Activated CD4-positive, alpha-beta memory T cell treated with anti-CD3 and anti-CD28 coated beads for 36 hours (primary cell): ENCODE data around the gene NUDT7. TPM values are rescaled to one million over a fixed set of nuclear protein-coding genes. Genes with fewer than 3 reads are reported as not detected.
A peak's percentile ranks its signal among the peaks of the same experiment; 100 is the strongest.

Experiments
- CTCF ChIA-PET: fragments of 350-600 bp; sonication (Branson Sonifier 250); formaldehyde crosslinking; loops from one replicate; lab custom pipeline; 2021; ENCODE audit warnings: antibody characterized with exemption, inconsistent platforms; lab: Charles Lee
- POLR2A ChIA-PET: fragments of 350-600 bp; sonication (Branson Sonifier 250); formaldehyde crosslinking; loops from one replicate; lab custom pipeline; 2021; ENCODE audit warnings: antibody characterized with exemption; lab: Charles Lee
- DNase-seq: peaks from one replicate; pipeline ENCODE4 v3.0.0-alpha.2; 2020
- H3K27ac Mint-ChIP-seq: one replicate; pipeline ENCODE4 v1.8.0; 2021; ENCODE audit warnings: mixed read lengths
- H3K27me3 Mint-ChIP-seq: one replicate; pipeline ENCODE4 v1.8.0; 2021; ENCODE audit warnings: mixed read lengths
- H3K36me3 Mint-ChIP-seq: one replicate; pipeline ENCODE4 v1.8.0; 2021; ENCODE audit warnings: mixed read lengths
- H3K4me1 Mint-ChIP-seq: one replicate; pipeline ENCODE4 v1.8.0; 2021; ENCODE audit warnings: low read depth, mixed read lengths
- H3K4me3 Mint-ChIP-seq: one replicate; pipeline ENCODE4 v1.8.0; 2021; ENCODE audit warnings: mild to moderate bottlenecking, mixed read lengths
- H3K9me3 Mint-ChIP-seq: one replicate; pipeline ENCODE4 v1.8.0; 2021; ENCODE audit warnings: mixed read lengths
- intact Hi-C: fragments of 100-400 bp; cut with micrococcal nuclease; formaldehyde crosslinking; loops from one replicate; pipeline ENCODE4 v1.15.1; 2023
- total RNA-seq, 2 experiments: library from RNA; stranded (reverse); gene quantifications; one replicate each; pipeline ENCODE4 v1.2.3, GENCODE V29; 2021

The NUDT7 gene
- 10 to 100 TPM in 1 of 2 experiments, 1 to 10 TPM in 1; 8.2 to 10.1 TPM for total RNA-seq

DNA sequence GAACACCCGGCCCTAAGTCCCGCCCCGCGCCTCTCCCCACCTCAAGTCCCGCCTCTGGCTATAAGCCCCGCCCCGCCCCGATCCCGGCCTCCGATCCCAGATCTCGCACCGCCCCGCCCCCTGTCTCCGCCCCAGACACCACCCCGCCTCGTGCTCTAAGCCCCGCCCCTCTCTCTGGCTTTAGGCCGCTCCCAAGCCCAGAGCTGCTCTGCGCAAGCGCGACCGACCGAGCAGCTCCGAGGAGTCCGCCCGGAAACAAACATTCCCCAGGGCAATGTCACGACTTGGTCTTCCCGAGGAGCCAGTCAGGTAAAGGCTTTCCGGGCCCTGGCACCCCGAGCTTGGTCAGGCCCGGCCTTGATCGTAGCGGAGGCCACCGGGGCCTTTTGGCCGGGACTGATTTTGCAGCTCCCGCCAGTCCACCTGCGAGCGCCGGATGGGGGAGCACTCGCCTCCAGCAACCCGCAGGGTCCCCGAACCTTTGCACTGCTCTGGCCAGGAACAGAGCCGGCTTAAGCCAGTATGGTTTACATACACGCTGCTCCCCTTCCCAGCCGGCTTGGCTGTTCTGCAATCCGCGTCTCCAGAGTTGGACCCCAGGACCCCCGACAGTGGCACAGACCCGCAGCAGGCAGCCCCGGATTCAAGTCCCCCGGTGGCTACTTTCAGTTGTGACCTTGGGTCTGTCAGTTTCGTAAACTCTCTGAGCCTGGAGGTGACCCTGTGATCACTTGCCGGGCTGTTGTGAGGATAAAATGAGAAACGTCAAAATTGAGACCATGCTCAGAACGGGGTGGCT is at the start of gene NUDT7:
NUDT7 (plus strand) TSS at position 206 of the 799 bp plus-strand sequence; CDS start at position 275, 69 bp downstream.
- Mint-ChIP-seq H3K27me3 (no peaks in the 10 kb centered on the region), H3K27ac (peak within 1 kb of the TSS; percentile 79), H3K36me3 (peaks cover 14% of the 10 kb centered on the region), H3K4me1 (peaks cover 13% of the 10 kb centered on the region), H3K9me3 (peaks cover 6% of the 10 kb centered on the region), H3K4me3 (peak within 1 kb of the TSS; percentile 81)
- CTCF ChIA-PET = interaction anchor here (0.7 to 1.2 kb wide), 5 partner anchors 9 to 281 kb away, joined by 3 to 4 read pairs (median 3); no protein-coding TSS in a partner anchor
- POLR2A ChIA-PET = interaction anchor here (0.6 to 0.8 kb wide), 2 partner anchors 10 to 49 kb away, joined by 3 to 5 read pairs; no protein-coding TSS in a partner anchor
- intact Hi-C loops = loop anchor here (1.0 to 5.0 kb wide), 4 partner anchors 14 to 532 kb away; partner anchors contain the start of genes VAT1L and WWOX
- peak; percentile 98 for DNase-seq

DNA sequence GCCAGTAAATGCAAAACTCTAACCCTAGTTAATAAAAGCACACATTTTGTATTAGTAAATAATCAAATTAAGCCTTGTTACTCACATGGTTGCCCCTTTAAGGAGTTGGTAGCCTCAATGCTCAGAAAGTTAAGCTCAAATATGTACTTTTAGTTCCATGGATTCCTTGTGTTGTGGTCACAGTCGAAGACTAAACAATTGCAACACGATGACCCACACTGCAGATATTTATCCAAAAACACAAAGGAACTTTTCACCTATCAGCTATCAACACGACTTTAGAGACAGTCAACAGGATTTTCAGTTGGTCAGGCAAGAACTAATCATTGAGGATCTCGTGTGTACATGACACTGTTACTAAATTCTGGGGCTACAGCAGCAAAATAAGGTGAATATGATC is 47.4 kb upstream of the NUDT7 start:
- POLR2A ChIA-PET = no interaction called here
- H3K4me3 Mint-ChIP-seq = no peak overlapping the region
- CTCF ChIA-PET = interaction anchor here (0.9 to 5.3 kb wide), 7 partner anchors 12 to 328 kb away, joined by 3 to 38 read pairs (median 6); no protein-coding TSS in a partner anchor
- peaks cover 8% of the 10 kb centered on the region for H3K27me3 Mint-ChIP-seq
- no peak for DNase-seq
- H3K36me3 Mint-ChIP-seq = no peaks in the 10 kb centered on the region
- intact Hi-C loops = loop anchor here (1.0 to 10.0 kb wide), 5 partner anchors 112 to 438 kb away; partner anchors contain the start of genes VAT1L and WWOX
- no peak overlapping the region for H3K27ac Mint-ChIP-seq
- H3K9me3 Mint-ChIP-seq = no peaks in the 10 kb centered on the region
- no peaks in the 10 kb centered on the region for H3K4me1 Mint-ChIP-seq

DNA sequence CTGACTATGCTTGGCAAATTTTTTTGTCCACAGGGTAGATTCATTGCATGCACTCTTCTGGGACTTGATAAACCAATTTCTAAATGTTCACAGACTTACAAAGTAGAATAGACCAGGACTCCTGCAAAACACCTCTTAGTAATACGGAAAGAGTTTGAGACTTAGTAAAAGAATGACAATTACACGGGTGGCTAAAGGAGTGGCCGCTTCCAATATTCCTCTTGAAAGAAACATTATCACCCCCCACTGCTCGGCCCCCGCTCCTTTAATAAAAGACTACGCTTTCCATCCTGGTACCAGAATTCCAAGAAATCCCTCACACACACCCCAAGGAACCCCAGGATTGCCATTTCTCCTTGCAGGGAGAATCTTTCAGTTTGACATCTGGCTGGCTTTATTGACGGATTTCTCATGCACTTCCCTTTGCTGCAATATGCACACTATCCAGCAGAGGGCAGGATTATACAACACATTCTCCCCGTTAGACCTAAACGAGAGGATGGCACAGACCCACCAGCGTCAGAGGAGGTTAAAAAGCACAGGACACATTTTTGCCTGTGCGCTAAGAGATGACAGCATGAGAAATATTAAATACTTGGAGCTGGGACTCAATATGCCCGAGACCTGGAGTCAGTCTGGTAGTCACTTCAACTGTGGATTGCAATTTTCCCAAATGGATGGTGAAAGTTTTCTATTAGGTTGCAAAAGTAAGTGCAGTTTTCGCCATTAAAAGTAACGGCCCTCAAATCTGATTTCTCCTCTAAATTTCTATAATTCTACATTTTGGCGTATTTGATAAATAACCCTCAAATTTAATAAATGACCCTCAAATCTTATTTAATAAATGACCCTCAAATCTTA is 46.6 kb upstream of the NUDT7 start:
- no peak overlapping the region for H3K4me3 Mint-ChIP-seq
- intact Hi-C loops = loop anchor here (1.0 to 10.0 kb wide), 5 partner anchors 112 to 438 kb away; partner anchors contain the start of genes VAT1L and WWOX
- peak; percentile 70 for DNase-seq
- ChIA-PET POLR2A (no interaction called here), CTCF (interaction anchor here (0.6 to 5.3 kb wide), 8 partner anchors 11 to 327 kb away, joined by 3 to 38 read pairs (median 6); no protein-coding TSS in a partner anchor)
- H3K27me3 Mint-ChIP-seq = peaks cover 8% of the 10 kb centered on the region
- H3K4me1 Mint-ChIP-seq = no peaks in the 10 kb centered on the region
- no peaks in the 10 kb centered on the region for H3K36me3 Mint-ChIP-seq
- no peaks in the 10 kb centered on the region for H3K9me3 Mint-ChIP-seq
- H3K27ac Mint-ChIP-seq = no peak overlapping the region

GRCh38 chr16:77677129-77677528 is 45.2 kb upstream of the NUDT7 start:
- Mint-ChIP-seq H3K4me1 (no peaks in the 10 kb centered on the region), H3K27ac (no peak overlapping the region), H3K9me3 (no peaks in the 10 kb centered on the region), H3K36me3 (no peaks in the 10 kb centered on the region), H3K27me3 (peaks cover 8% of the 10 kb centered on the region), H3K4me3 (no peak overlapping the region)
- POLR2A ChIA-PET = no interaction called here
- intact Hi-C loops = loop anchor here (5.0 to 10.0 kb wide), 3 partner anchors 110 to 440 kb away; partner anchors contain the start of genes VAT1L and WWOX
- CTCF ChIA-PET = interaction anchor here (1.0 to 5.3 kb wide), 4 partner anchors 293 to 557 kb away, joined by 5 to 38 read pairs (median 8); no protein-coding TSS in a partner anchor
- no peak for DNase-seq

- H3K27ac Mint-ChIP-seq = no peak overlapping the region
- no peaks in the 10 kb centered on the region for H3K36me3 Mint-ChIP-seq
- H3K9me3 Mint-ChIP-seq = no peaks in the 10 kb centered on the region
- POLR2A ChIA-PET = no interaction called here
- H3K4me1 Mint-ChIP-seq = no peaks in the 10 kb centered on the region
- H3K27me3 Mint-ChIP-seq = peaks cover 11% of the 10 kb centered on the region
- no peak for DNase-seq
- intact Hi-C loops = loop anchor here (5.0 to 10.0 kb wide), 3 partner anchors 108 to 442 kb away; partner anchors contain the start of genes VAT1L and WWOX
- CTCF ChIA-PET = interaction anchor here (5.3 kb wide), 1 partner anchor 323 kb away, joined by 38 read pairs; no protein-coding TSS in a partner anchor
- no peak overlapping the region for H3K4me3 Mint-ChIP-seq
These were observed 42.9 kb upstream of the NUDT7 start for GRCh38 chr16:77679391-77679790.

GRCh38 chr16:77679901-77680300 is 42.4 kb upstream of the NUDT7 start:
- DNase-seq = no peak
- H3K4me1 Mint-ChIP-seq = no peaks in the 10 kb centered on the region
- ChIA-PET CTCF (no interaction called here), POLR2A (no interaction called here)
- no peak overlapping the region for H3K4me3 Mint-ChIP-seq
- peaks cover 11% of the 10 kb centered on the region for H3K27me3 Mint-ChIP-seq
- H3K36me3 Mint-ChIP-seq = no peaks in the 10 kb centered on the region
- intact Hi-C loops = loop anchor here (5.0 to 10.0 kb wide), 3 partner anchors 107 to 443 kb away; partner anchors contain the start of genes VAT1L and WWOX
- H3K9me3 Mint-ChIP-seq = no peaks in the 10 kb centered on the region
- no peak overlapping the region for H3K27ac Mint-ChIP-seq

- peaks cover 11% of the 10 kb centered on the region for H3K27me3 Mint-ChIP-seq
- ChIA-PET CTCF (no interaction called here), POLR2A (no interaction called here)
- intact Hi-C loops = no loop called here
- no peak overlapping the region for H3K4me3 Mint-ChIP-seq
- no peak overlapping the region for H3K27ac Mint-ChIP-seq
- no peaks in the 10 kb centered on the region for H3K4me1 Mint-ChIP-seq
- H3K9me3 Mint-ChIP-seq = no peaks in the 10 kb centered on the region
- H3K36me3 Mint-ChIP-seq = no peaks in the 10 kb centered on the region
- DNase-seq = no peak
These were observed 41.8 kb upstream of the NUDT7 start for GRCh38 chr16:77680496-77680895.

GRCh38 chr16:77682586-77682985 is 39.7 kb upstream of the NUDT7 start:
- Mint-ChIP-seq H3K27me3 (peaks cover 13% of the 10 kb centered on the region), H3K27ac (no peak overlapping the region), H3K4me1 (no peaks in the 10 kb centered on the region), H3K36me3 (no peaks in the 10 kb centered on the region), H3K9me3 (no peaks in the 10 kb centered on the region), H3K4me3 (no peak overlapping the region)
- ChIA-PET CTCF (interaction anchor here (0.5 to 0.6 kb wide), 2 partner anchors 99 to 286 kb away, joined by 4 to 5 read pairs; no protein-coding TSS in a partner anchor), POLR2A (no interaction called here)
- intact Hi-C loops = no loop called here
- no peak for DNase-seq

DNA sequence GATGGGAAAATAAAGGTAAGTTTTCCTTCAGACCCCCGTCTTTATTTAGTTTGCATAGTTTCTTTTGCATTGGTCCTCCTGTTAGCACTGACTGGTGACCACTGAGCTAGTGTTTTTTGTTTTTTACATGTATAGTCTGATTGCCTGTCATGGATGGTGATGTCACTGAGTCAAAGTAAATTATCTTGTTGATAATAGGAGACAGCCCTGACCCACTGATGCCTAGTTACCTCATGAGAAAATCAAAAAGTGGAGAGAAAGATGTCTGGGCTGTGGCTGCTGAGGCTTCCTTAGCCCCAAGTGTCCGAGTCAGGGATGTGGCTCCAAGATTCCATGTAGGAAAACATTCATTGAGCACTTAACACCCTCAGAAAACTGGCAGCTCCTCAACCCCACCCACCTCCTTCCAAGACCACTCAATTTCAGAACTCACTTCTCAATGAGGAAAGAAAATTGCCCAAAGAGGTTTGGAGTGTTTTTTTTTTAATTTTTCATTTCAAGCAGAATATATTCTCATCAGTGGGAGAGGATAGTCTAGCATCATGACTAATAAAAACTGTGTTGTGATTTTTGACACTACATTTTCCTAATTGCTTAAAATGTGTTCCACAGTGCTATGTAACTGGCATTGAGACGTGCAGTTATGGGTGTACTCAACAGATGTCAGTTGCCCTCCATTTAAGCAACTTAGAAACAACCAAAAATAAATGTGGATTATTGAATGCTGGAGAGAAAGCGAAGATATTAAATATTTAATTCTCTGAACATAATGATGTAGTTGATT is 38.7 kb upstream of the NUDT7 start:
- no peak for DNase-seq
- CTCF ChIA-PET = interaction anchor here (0.6 kb wide), 1 partner anchor 98 kb away, joined by 4 read pairs; no protein-coding TSS in a partner anchor
- H3K4me1 Mint-ChIP-seq = no peaks in the 10 kb centered on the region
- H3K27ac Mint-ChIP-seq = no peak overlapping the region
- H3K9me3 Mint-ChIP-seq = no peaks in the 10 kb centered on the region
- no peaks in the 10 kb centered on the region for H3K36me3 Mint-ChIP-seq
- intact Hi-C loops = no loop called here
- peaks cover 12% of the 10 kb centered on the region for H3K27me3 Mint-ChIP-seq
- H3K4me3 Mint-ChIP-seq = no peak overlapping the region
- POLR2A ChIA-PET = no interaction called here

GRCh38 chr16:77684181-77684526 is 38.2 kb upstream of the NUDT7 start:
- Mint-ChIP-seq H3K4me1 (no peaks in the 10 kb centered on the region), H3K27ac (no peak overlapping the region), H3K4me3 (no peak overlapping the region), H3K36me3 (no peaks in the 10 kb centered on the region), H3K9me3 (no peaks in the 10 kb centered on the region), H3K27me3 (peaks cover 14% of the 10 kb centered on the region)
- POLR2A ChIA-PET = no interaction called here
- intact Hi-C loops = no loop called here
- no peak for DNase-seq
- CTCF ChIA-PET = no interaction called here

- H3K9me3 Mint-ChIP-seq = no peaks in the 10 kb centered on the region
- no peaks in the 10 kb centered on the region for H3K4me1 Mint-ChIP-seq
- H3K36me3 Mint-ChIP-seq = no peaks in the 10 kb centered on the region
- POLR2A ChIA-PET = no interaction called here
- CTCF ChIA-PET = interaction anchor here (1.0 kb wide), 1 partner anchor 12 kb away, joined by 3 read pairs; no protein-coding TSS in a partner anchor
- no peak for DNase-seq
- peaks cover 19% of the 10 kb centered on the region for H3K27me3 Mint-ChIP-seq
- H3K4me3 Mint-ChIP-seq = no peak overlapping the region
- intact Hi-C loops = no loop called here
- no peak overlapping the region for H3K27ac Mint-ChIP-seq
These were observed 35.9 kb upstream of the NUDT7 start for GRCh38 chr16:77686385-77686784.
